ENCODE measurements around the gene SERINC5.

DNA sequence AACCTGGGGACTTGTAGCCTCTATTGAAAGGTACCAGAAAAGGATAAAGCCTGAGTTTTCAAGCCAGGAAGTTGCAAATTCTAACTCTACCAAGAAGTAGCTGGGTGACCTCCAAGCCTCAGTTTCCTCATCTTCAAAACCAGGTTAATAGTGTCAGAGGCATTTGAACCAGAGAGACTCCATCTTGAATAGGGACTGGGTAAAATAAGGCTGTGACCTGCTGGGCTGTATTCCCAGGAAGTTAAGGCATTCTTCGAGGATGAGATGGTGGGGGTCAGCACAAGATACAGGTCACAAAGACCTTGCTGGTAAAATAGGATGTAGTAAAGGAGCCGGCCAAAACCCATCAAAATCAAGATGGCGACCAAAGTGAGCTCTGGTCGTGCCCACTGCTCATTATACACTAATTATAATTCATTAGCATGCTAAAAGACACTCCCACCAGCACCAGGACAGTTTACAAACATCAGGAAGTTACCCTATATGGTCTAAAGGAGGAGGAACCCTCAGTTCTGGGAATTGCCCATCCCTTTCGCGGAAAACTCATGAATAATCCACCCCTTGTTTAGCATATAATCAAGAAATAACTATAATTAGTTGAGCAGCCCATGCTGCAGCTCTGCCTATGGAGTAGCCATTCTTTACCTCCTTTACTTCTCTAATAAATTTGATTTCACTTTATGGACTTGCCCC, 3.8 kb upstream of the SERINC5 start:
- TF ChIP-seq EZH2phosphoT487 (IDR thresholded peaks at IDR 0.05; ENCODE audit: insufficient read depth, low read depth), result no peak
- no peak for TF ChIP-seq EZH2 (IDR thresholded peaks at IDR 0.05; ENCODE audit: insufficient read depth, poor library complexity, severe bottlenecking)
